Activated CD8-positive, alpha-beta T cell treated with anti-CD3 and anti-CD28 coated beads, Interleukin-2, amount 10 ng/mL, durations not matched to agents 7 days and 5 days (primary cell): Measurements from ENCODE around the gene TTC28. TPM values are rescaled to one million over a fixed set of nuclear protein-coding genes. Genes with fewer than 3 reads are reported as not detected.
A peak's percentile ranks its signal among the peaks of the same experiment; 100 is the strongest.

Experiments
- ATAC-seq: fragments of 150-1000 bp; cut with Tn5 transposase; one replicate; pipeline ENCODE4 v1.10.0; 2021; ENCODE audit warnings: moderate library complexity
- CTCF ChIA-PET: fragments of 350-600 bp; sonication (Branson Sonifier 250); formaldehyde crosslinking; loops from one replicate; lab custom pipeline; 2021; ENCODE audit warnings: antibody characterized with exemption; lab: Charles Lee
- POLR2A ChIA-PET: fragments of 350-600 bp; sonication (Branson Sonifier 250); formaldehyde crosslinking; loops from one replicate; lab custom pipeline; 2021; ENCODE audit warnings: antibody characterized with exemption; lab: Charles Lee
- DNase-seq: peaks from one replicate; pipeline ENCODE4 v3.0.0-alpha.2; 2020
- H3K27ac Mint-ChIP-seq: one replicate; pipeline ENCODE4 v1.8.0; 2021; ENCODE audit warnings: mild to moderate bottlenecking, mixed read lengths
- H3K27me3 Mint-ChIP-seq: one replicate; pipeline ENCODE4 v1.8.0; 2021; ENCODE audit warnings: low read depth, mixed read lengths
- H3K36me3 Mint-ChIP-seq: one replicate; pipeline ENCODE4 v1.8.0; 2021; ENCODE audit warnings: low read depth, mixed read lengths
- H3K4me1 Mint-ChIP-seq: one replicate; pipeline ENCODE4 v1.8.0; 2021; ENCODE audit warnings: low read depth, mixed read lengths
- H3K4me3 Mint-ChIP-seq: one replicate; pipeline ENCODE4 v1.8.0; 2021; ENCODE audit warnings: mild to moderate bottlenecking, mixed read lengths
- H3K9me3 Mint-ChIP-seq: one replicate; pipeline ENCODE4 v1.8.0; 2022; ENCODE audit warnings: mixed read lengths; ENCODE audit not compliant: insufficient read depth
- total RNA-seq, 2 experiments: library from RNA; stranded (reverse); gene quantifications; one replicate each; pipeline ENCODE4 v1.2.3, GENCODE V29; 2021

TTC28 gene
- total RNA-seq, 2 experiments from 2014 or later: 0.18 to 0.23 TPM

DNA sequence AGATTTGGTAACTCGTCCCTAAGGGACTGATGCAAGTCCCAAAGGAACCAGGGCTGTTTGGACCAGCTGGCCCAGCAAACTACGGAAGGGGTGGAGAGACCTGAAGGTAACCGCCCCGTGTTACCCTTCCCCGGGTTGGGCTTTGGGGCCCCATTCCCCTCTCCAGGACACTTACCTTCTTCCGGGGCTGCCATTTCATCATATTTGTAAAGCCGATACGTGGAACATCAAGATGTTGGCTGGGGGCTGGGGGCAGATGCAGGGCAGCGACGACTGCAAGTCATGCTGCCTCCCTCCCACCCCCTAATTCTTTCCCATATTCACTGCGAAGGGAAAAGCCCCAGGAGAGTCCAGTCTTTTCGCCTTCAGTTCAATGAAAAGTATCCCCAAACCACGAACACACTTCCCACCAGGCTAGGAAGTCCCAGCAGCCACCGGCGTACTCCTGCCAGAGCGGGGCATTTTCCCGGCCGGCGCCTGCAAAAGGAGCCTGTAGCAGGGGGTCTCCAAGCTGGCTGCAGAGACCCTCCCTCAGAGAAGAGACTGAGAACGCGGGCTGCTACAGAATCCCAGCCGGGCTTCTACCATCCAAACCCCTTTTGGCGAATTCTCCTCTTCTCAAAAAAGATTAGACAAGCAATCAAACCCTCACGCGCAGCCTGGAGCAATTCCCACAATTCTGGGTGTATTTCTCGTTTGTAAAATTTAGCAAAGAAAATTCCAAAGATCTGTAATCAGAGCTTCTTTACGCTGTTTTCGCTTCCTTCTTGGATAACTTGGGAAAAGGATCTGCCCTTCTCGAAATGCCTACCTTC lies 236.7 kb downstream of the TTC28 start:
- H3K4me3 Mint-ChIP-seq: peak overlapping the region; percentile 68
- H3K27me3 Mint-ChIP-seq: peaks cover 26% of the 10 kb centered on the region
- H3K4me1 Mint-ChIP-seq: peaks cover 18% of the 10 kb centered on the region
- ATAC-seq (peak; percentile 45), DNase-seq (no peak)
- ChIA-PET POLR2A (interaction anchor here (0.5 kb wide), 1 partner anchor 387 kb away, joined by 4 read pairs; no protein-coding TSS in a partner anchor), CTCF (interaction anchor here (1.0 to 4.3 kb wide), 12 partner anchors 39 to 562 kb away, joined by 3 to 26 read pairs (median 4); no protein-coding TSS in a partner anchor)
- no peaks in the 10 kb centered on the region for H3K9me3 Mint-ChIP-seq
- no peaks in the 10 kb centered on the region for H3K36me3 Mint-ChIP-seq
- no peak overlapping the region for H3K27ac Mint-ChIP-seq

DNA sequence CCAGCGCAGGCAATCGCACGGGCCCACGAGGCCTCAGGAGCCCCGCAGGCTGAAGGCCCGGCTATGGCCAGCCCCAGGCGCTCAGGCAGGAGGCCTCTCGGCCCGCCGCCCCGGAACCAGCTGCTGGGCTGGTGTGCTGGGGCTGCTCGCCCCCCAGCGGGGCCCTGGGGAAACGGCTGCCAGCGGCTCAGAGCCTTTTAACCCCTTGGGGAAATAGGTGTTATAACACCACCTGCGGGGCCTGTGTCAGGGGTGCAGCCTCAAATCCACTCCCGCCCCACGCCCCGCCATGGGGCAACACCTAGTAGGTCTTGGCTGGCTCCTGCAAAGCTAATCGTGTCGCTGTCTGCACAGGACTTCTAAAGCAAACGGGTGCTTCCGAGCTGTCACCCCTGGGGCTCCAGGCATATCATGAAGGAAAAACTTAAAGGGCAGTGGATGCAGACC lies 237.4 kb downstream of the TTC28 start:
- ATAC-seq: peak; percentile 96
- Mint-ChIP-seq H3K9me3 (no peaks in the 10 kb centered on the region), H3K4me1 (peaks cover 18% of the 10 kb centered on the region), H3K4me3 (peak overlapping the region; percentile 68), H3K27ac (no peak overlapping the region), H3K27me3 (peaks cover 29% of the 10 kb centered on the region), H3K36me3 (no peaks in the 10 kb centered on the region)
- ChIA-PET CTCF (interaction anchor here (0.7 to 4.3 kb wide), 15 partner anchors 19 to 561 kb away, joined by 3 to 26 read pairs (median 4); no protein-coding TSS in a partner anchor), POLR2A (interaction anchor here (0.5 to 0.8 kb wide), 2 partner anchors 387 to 424 kb away, joined by 3 to 4 read pairs; no protein-coding TSS in a partner anchor)
- DNase-seq: peak; percentile 83

DNA sequence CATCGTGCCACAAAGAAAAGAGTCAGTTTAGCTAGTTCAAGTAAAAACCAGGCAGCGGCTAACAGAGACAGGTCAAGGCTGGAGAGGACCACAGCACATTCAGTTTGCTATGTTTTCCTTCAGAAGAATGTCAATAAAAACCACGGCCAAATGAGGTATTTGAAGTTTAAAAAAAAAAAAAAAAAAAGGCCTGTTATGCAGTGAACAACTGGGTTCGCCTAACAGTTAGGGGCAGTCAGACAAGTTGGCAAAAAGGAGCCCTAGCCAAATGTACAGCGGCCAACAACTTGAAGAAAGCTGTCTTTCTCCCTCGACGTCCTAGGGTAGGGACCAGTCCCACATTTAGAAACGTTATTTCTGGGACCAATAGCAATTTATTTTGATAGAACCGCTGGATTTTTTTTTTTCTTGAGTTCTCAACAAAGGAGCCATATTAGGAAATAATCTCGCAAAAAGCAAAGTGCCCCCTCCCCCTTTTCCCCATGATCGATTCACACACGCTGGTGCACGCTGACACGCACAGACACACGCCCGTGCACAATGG lies 237.8 kb downstream of the TTC28 start:
- H3K4me3 Mint-ChIP-seq: peak overlapping the region; percentile 20
- DNase-seq (no peak), ATAC-seq (no peak)
- ChIA-PET POLR2A (interaction anchor here (0.8 kb wide), 1 partner anchor 423 kb away, joined by 3 read pairs; no protein-coding TSS in a partner anchor), CTCF (interaction anchor here (0.7 to 4.3 kb wide), 17 partner anchors 9 to 561 kb away, joined by 3 to 26 read pairs (median 4); no protein-coding TSS in a partner anchor)
- peaks cover 18% of the 10 kb centered on the region for H3K4me1 Mint-ChIP-seq
- no peaks in the 10 kb centered on the region for H3K36me3 Mint-ChIP-seq
- H3K9me3 Mint-ChIP-seq: no peaks in the 10 kb centered on the region
- H3K27me3 Mint-ChIP-seq: peaks cover 29% of the 10 kb centered on the region
- H3K27ac Mint-ChIP-seq: no peak overlapping the region

DNA sequence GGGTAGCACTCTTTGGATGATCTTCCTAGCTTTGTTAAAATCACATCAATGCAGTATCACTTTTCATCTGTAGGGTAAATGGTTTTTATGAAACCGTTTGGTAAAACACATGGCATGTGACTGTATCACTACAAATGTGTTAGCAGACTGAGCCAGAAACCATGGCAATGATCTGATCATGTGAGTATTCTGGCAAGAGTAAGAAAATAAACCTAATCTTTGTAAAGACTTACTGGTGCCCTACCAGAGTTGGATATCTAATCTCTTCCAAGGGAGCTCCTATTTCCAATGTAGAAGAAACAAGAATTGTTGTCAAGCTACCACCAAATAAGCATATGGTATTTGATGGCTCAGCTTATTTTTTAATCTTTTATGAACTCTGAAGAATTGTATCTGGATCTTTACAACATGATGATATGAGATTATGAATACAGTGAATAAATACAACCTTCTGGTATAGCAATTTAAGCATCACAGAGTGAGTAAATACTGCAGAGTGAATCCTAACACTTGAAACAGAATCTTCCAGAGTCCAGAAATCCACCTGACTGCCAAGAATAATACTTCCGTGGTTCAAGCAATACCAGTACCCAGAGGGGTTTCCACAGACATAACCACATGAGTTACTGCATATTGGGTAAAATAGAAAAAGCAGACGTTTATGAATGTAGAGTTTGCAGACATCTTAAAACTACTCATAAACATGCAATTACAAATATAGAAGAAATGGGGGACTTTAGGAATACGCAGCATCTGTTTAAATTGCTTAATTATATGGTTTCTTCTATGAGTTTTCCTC lies 238.8 kb downstream of the TTC28 start:
- ChIA-PET POLR2A (no interaction called here), CTCF (interaction anchor here (0.5 to 4.3 kb wide), 7 partner anchors 8 to 714 kb away, joined by 3 to 26 read pairs (median 4); no protein-coding TSS in a partner anchor)
- Mint-ChIP-seq H3K9me3 (no peaks in the 10 kb centered on the region), H3K4me3 (no peak overlapping the region), H3K36me3 (no peaks in the 10 kb centered on the region), H3K27me3 (peaks cover 25% of the 10 kb centered on the region), H3K4me1 (peaks cover 18% of the 10 kb centered on the region), H3K27ac (no peak overlapping the region)
- ATAC-seq: no peak
- no peak for DNase-seq

DNA sequence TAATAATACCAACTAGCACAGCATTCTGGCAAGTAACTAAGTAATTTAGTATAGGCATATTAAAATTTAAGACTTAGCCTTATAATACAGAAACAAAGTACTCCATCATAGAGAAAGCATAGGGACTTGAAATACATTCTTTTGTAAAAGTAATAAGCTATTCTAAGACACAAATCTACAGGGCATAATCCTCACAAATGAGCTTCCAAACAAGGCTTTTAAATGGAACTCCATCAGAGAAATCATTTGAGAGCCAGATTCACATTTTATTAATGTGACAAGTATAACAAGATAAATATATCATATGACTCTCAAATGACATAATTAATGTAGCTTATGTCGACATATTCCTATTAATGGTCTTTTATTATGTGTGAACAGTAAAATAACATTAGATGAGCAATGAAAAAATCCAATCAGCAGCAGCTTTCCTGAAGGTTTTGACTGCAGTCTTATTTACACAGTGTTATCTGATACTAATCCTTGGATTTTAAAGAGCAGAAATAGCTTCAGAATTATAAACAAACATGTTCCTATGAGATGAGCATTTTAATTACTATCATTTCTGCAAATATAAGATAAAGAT lies 241.4 kb downstream of the TTC28 start:
- DNase-seq: no peak
- no peaks in the 10 kb centered on the region for H3K36me3 Mint-ChIP-seq
- ATAC-seq: no peak
- no peak overlapping the region for H3K4me3 Mint-ChIP-seq
- peaks cover 12% of the 10 kb centered on the region for H3K27me3 Mint-ChIP-seq
- no peaks in the 10 kb centered on the region for H3K9me3 Mint-ChIP-seq
- ChIA-PET POLR2A (no interaction called here), CTCF (interaction anchor here (1.4 kb wide), 1 partner anchor 418 kb away, joined by 4 read pairs; no protein-coding TSS in a partner anchor)
- H3K4me1 Mint-ChIP-seq: peaks cover 14% of the 10 kb centered on the region
- no peak overlapping the region for H3K27ac Mint-ChIP-seq

DNA sequence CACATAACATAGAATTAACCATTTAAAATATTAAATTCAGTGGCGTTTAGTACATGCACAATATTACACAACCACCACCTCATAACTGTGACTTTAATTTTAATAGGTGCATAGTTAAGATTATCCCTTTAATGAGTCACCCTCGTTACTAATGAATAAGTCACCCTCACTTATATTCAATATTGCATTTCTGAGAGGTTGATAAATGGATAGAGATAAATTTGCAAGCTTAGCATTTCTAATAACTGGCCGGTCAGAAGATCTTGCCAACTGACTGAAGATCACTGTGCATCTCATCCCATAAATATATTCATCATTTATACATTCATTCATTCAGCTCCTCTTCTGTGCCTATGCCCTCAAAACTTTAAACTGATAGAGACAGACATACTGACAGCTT lies 243.7 kb downstream of the TTC28 start:
- ChIA-PET POLR2A (no interaction called here), CTCF (interaction anchor here (1.2 to 1.8 kb wide), 2 partner anchors 10 to 417 kb away, joined by 3 read pairs; no protein-coding TSS in a partner anchor)
- Mint-ChIP-seq H3K27me3 (peaks cover 10% of the 10 kb centered on the region), H3K27ac (no peak overlapping the region), H3K9me3 (no peaks in the 10 kb centered on the region), H3K36me3 (no peaks in the 10 kb centered on the region), H3K4me3 (no peak overlapping the region), H3K4me1 (no peaks in the 10 kb centered on the region)
- ATAC-seq (no peak), DNase-seq (no peak)

DNA sequence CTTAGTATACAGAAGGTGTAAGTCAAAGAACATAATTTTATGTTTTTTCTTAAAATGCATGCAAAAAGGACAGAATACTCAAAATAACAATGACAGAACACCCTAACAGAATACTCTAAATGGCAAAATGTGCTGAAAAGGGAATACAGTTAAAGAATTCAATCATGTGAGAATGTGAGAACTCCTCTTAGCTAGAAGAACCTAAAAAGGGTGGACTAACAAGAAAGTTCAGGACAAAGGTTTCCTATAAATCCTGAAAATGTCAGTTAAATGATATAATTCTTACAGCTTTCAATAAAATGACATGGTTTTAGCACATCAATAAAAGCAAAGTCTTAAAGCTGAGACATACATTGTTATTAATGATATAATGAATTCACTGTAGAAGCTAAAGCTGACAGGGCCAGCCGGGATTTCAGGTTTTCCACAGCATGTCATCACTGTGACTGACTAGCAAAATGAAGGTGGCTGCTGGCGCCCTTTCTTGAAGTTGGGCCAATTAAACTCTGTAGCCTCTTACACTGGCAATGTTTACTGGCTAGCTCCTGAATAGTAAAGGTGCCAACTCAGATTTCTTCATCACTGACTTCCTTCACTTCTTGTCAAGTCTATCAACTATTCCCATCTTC lies 244.4 kb downstream of the TTC28 start:
- Mint-ChIP-seq H3K4me1 (no peaks in the 10 kb centered on the region), H3K36me3 (no peaks in the 10 kb centered on the region), H3K9me3 (no peaks in the 10 kb centered on the region), H3K4me3 (no peak overlapping the region), H3K27ac (no peak overlapping the region), H3K27me3 (peaks cover 10% of the 10 kb centered on the region)
- ATAC-seq: no peak
- CTCF ChIA-PET: interaction anchor here (1.2 to 1.8 kb wide), 2 partner anchors 9 to 416 kb away, joined by 3 read pairs; no protein-coding TSS in a partner anchor
- DNase-seq: no peak
- POLR2A ChIA-PET: no interaction called here

DNA sequence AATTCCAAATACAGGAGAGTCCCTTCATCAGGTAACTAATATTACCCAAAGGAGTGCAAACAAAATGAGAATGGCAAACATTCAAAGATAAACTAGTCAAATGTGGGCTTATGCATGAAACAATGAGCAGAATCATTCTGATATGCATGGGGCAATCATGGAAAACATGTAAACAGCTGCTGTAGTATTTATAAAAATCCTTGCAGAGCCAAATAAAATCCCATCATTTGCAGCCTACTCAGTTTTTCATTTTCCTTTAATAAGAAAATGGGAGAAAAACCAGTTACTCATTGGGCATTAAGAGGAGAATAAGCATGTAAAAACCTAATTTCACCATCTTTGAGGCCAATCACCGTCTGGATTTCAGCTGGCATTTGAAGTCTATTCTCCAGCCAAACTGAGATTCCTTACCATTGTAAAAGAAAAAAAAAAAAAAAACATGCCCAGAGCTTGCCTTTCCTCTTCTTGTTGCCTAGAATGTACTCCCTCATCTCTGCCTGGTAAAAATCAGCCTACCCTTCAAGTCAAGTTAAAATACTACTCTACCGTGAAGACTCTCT lies 249.1 kb downstream of the TTC28 start:
- Mint-ChIP-seq H3K27ac (no peak overlapping the region), H3K4me3 (no peak overlapping the region), H3K4me1 (no peaks in the 10 kb centered on the region), H3K36me3 (no peaks in the 10 kb centered on the region), H3K9me3 (no peaks in the 10 kb centered on the region), H3K27me3 (peaks cover 8% of the 10 kb centered on the region)
- CTCF ChIA-PET: interaction anchor here (1.0 kb wide), 2 partner anchors 11 to 101 kb away, joined by 3 to 4 read pairs; no protein-coding TSS in a partner anchor
- no peak for DNase-seq
- POLR2A ChIA-PET: no interaction called here
- no peak for ATAC-seq

DNA sequence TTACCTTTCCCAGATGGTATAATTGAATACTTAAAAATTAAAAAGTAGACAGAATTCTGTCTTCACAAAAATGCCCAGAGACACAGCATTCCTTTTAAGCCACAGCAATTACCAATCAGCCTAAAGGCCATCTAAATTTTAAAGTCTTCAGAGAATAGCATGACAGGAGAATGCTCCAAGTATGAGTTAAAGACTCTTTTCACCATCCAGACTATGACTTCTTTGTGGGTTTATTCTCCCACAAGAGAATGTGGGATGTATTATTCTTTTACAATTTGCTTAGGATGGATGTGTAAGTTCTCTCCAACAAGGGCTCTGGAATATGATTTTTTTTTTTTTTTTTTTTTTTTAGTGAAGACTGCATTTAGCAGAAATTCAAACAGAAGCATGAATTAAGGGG lies 249.9 kb downstream of the TTC28 start:
- H3K4me1 Mint-ChIP-seq: no peaks in the 10 kb centered on the region
- DNase-seq (no peak), ATAC-seq (no peak)
- no peak overlapping the region for H3K27ac Mint-ChIP-seq
- POLR2A ChIA-PET: no interaction called here
- no peaks in the 10 kb centered on the region for H3K9me3 Mint-ChIP-seq
- CTCF ChIA-PET: interaction anchor here (1.0 kb wide), 1 partner anchor 12 kb away, joined by 4 read pairs; no protein-coding TSS in a partner anchor
- H3K27me3 Mint-ChIP-seq: peaks cover 8% of the 10 kb centered on the region
- no peak overlapping the region for H3K4me3 Mint-ChIP-seq
- no peaks in the 10 kb centered on the region for H3K36me3 Mint-ChIP-seq

DNA sequence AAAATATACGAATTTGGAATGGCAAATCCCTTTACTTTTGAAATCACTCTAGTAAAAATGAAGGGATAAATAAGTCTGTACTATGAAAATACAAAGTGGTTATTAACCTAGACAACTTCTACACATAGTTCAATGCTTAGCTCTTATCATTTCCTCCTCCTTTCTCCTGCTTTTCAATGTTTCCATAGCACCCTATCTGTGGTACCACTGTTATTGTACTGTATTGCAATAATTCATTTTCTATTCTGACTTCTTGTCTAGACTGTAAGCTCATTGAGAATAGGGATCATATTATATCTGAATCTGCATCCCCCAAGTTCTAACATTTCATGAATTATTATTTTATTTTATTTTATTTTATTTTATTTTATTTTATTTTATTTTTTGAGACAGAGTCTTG lies 251.4 kb downstream of the TTC28 start:
- H3K36me3 Mint-ChIP-seq: no peaks in the 10 kb centered on the region
- ATAC-seq: no peak
- H3K27ac Mint-ChIP-seq: no peak overlapping the region
- H3K27me3 Mint-ChIP-seq: peaks cover 7% of the 10 kb centered on the region
- ChIA-PET POLR2A (no interaction called here), CTCF (no interaction called here)
- no peaks in the 10 kb centered on the region for H3K9me3 Mint-ChIP-seq
- no peaks in the 10 kb centered on the region for H3K4me1 Mint-ChIP-seq
- no peak for DNase-seq
- H3K4me3 Mint-ChIP-seq: no peak overlapping the region
